Endodermal cell (in vitro differentiated cells): ENCODE data around the gene NEBL. TPM values are rescaled to one million over a fixed set of nuclear protein-coding genes. Genes with fewer than 3 reads are reported as not detected.

Source experiments
- DNase-seq: peaks from one replicate; pipeline ENCODE4 v3.0.0-alpha.2; 2017
- H3K27ac ChIP-seq: 2 replicates; pipeline ENCODE4 v1.5.1; 2013; ENCODE audit warnings: mild to moderate bottlenecking, low read depth, low read length, moderate library complexity
- H3K27me3 ChIP-seq: 2 replicates; pipeline ENCODE4 v1.6.1; 2013; ENCODE audit warnings: mild to moderate bottlenecking, low read length, moderate library complexity; ENCODE audit not compliant: insufficient read depth, control insufficient read depth, poor library complexity, severe bottlenecking
- H3K36me3 ChIP-seq: 2 replicates; pipeline ENCODE4 v1.7.0; 2013; ENCODE audit warnings: mild to moderate bottlenecking, low read length, moderate library complexity; ENCODE audit not compliant: control insufficient read depth, insufficient read depth
- H3K4me1 ChIP-seq: one replicate; pipeline ENCODE4 v1.7.0; 2013; ENCODE audit warnings: low read length; ENCODE audit not compliant: control insufficient read depth, insufficient read depth
- H3K4me3 ChIP-seq: 2 replicates; pipeline ENCODE4 v1.5.1; 2013; ENCODE audit warnings: mild to moderate bottlenecking, low read length, moderate library complexity
- H3K9ac ChIP-seq: 2 replicates; pipeline ENCODE4 v1.6.1; 2013; ENCODE audit warnings: mild to moderate bottlenecking, low read length, moderate library complexity; ENCODE audit not compliant: poor library complexity, severe bottlenecking; ENCODE audit errors: extremely low read depth
- H3K9me3 ChIP-seq: 2 replicates; pipeline ENCODE4 v1.6.1; 2013; ENCODE audit warnings: mild to moderate bottlenecking, low read length, moderate library complexity; ENCODE audit not compliant: control insufficient read depth
- H3K27ac Mint-ChIP-seq: 2 replicates; pipeline ENCODE4 v1.8.0; 2020; ENCODE audit warnings: mixed read lengths
- H3K27me3 Mint-ChIP-seq: 2 replicates; pipeline ENCODE4 v1.8.0; 2021; ENCODE audit warnings: mild to moderate bottlenecking, mixed read lengths; ENCODE audit not compliant: insufficient read depth
- H3K36me3 Mint-ChIP-seq: 2 replicates; pipeline ENCODE4 v1.8.0; 2020; ENCODE audit warnings: low read depth, mixed read lengths
- H3K4me1 Mint-ChIP-seq: 2 replicates; pipeline ENCODE4 v1.8.0; 2020; ENCODE audit warnings: mixed read lengths
- H3K4me3 Mint-ChIP-seq: 2 replicates; pipeline ENCODE4 v1.8.0; 2020; ENCODE audit warnings: mild to moderate bottlenecking, moderate library complexity, mixed read lengths
- H3K9me3 Mint-ChIP-seq: 2 replicates; pipeline ENCODE4 v1.8.0; 2020; ENCODE audit warnings: mild to moderate bottlenecking, mixed read lengths
- WGBS, 2 experiments: methylation state at CpG; one replicate each; pipeline versions ENCODE4 v1.1.5 to v1.1.7; 2013; ENCODE audit warnings: missing lambda C conversion rate in 2 of 2, mixed read lengths in 1 of 2; ENCODE audit not compliant: insufficient coverage in 1 of 2, insufficient read length in 1 of 2; 5-methylcytosine and 5-hydroxymethylcytosine counted together
- total RNA-seq, 2 donors: library from RNA; stranded (reverse); fragmentation: NEBNext Ultra II Directional in 1 of 2; extraction: Animal tissue kit (Norgen Biotek cat#: 25700) in 1 of 2; gene quantifications; 2 replicates in 1 of 2; 3 replicates in 1 of 2; pipeline ENCODE4 v1.2.1, GENCODE V29; 2021
- TF ChIP-seq, protein P1 (sequence below): fragments of 200-600 bp; sonication (generic); conservative IDR thresholded peaks from 2 replicates; pipeline ENCODE4 v1.5.0; 2021; ENCODE audit warnings: antibody characterized with exemption, mild to moderate bottlenecking

Gene NEBL
- total RNA-seq, 2 donors from 2014 or later, result 39.8 to 61.6 TPM

- DNase-seq, result no peak
- peaks cover 2% of the 10 kb centered on the region for H3K27me3 Mint-ChIP-seq
- H3K27ac Mint-ChIP-seq, result no peak overlapping the region
- Histone ChIP-seq H3K27me3 (no peaks in the 10 kb centered on the region), H3K27ac (no peak overlapping the region), H3K4me1 (peaks cover 8% of the 10 kb centered on the region), H3K4me3 (no peak overlapping the region), H3K36me3 (no peaks in the 10 kb centered on the region), H3K9ac (no peak overlapping the region), H3K9me3 (no peaks in the 10 kb centered on the region)
- H3K9me3 Mint-ChIP-seq, result no peaks in the 10 kb centered on the region
- TF ChIP-seq, protein P1, sequence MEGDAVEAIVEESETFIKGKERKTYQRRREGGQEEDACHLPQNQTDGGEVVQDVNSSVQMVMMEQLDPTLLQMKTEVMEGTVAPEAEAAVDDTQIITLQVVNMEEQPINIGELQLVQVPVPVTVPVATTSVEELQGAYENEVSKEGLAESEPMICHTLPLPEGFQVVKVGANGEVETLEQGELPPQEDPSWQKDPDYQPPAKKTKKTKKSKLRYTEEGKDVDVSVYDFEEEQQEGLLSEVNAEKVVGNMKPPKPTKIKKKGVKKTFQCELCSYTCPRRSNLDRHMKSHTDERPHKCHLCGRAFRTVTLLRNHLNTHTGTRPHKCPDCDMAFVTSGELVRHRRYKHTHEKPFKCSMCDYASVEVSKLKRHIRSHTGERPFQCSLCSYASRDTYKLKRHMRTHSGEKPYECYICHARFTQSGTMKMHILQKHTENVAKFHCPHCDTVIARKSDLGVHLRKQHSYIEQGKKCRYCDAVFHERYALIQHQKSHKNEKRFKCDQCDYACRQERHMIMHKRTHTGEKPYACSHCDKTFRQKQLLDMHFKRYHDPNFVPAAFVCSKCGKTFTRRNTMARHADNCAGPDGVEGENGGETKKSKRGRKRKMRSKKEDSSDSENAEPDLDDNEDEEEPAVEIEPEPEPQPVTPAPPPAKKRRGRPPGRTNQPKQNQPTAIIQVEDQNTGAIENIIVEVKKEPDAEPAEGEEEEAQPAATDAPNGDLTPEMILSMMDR, result no peak
- WGBS, 2 experiments, result 95 to 97% methylated on average over 3 to 4 of the region's 4 CpGs
- H3K4me1 Mint-ChIP-seq, result peaks cover 59% of the 10 kb centered on the region
- no peak overlapping the region for H3K4me3 Mint-ChIP-seq
- H3K36me3 Mint-ChIP-seq, result no peaks in the 10 kb centered on the region
Observed at GRCh38 chr10:20742737-20743541, 154.2 kb downstream of the NEBL start.

- 93 to 95% methylated on average over 5 to 6 of the region's 6 CpGs for WGBS, 2 experiments
- no peak overlapping the region for H3K4me3 ChIP-seq
- TF ChIP-seq, protein P1, result no peak
- no peak overlapping the region for H3K9ac ChIP-seq
- no peaks in the 10 kb centered on the region for H3K9me3 ChIP-seq
- no peak for DNase-seq
- Mint-ChIP-seq H3K27ac (no peak overlapping the region), H3K4me3 (no peak overlapping the region), H3K9me3 (no peaks in the 10 kb centered on the region), H3K36me3 (no peaks in the 10 kb centered on the region), H3K27me3 (peaks cover 2% of the 10 kb centered on the region), H3K4me1 (peaks cover 39% of the 10 kb centered on the region)
- peaks cover 4% of the 10 kb centered on the region for H3K4me1 ChIP-seq
- H3K27me3 ChIP-seq, result no peaks in the 10 kb centered on the region
- no peak overlapping the region for H3K27ac ChIP-seq
- H3K36me3 ChIP-seq, result no peaks in the 10 kb centered on the region
Observed at GRCh38 chr10:20740120-20740519, 157.0 kb downstream of the NEBL start.

- WGBS, 2 experiments, result 96 to 100% methylated on average over 5 to 6 of the region's 6 CpGs
- DNase-seq, result no peak
- Histone ChIP-seq H3K27ac (no peak overlapping the region), H3K9me3 (peaks cover 5% of the 10 kb centered on the region), H3K36me3 (no peaks in the 10 kb centered on the region), H3K27me3 (no peaks in the 10 kb centered on the region), H3K4me1 (no peaks in the 10 kb centered on the region), H3K4me3 (no peak overlapping the region), H3K9ac (no peak overlapping the region)
- TF ChIP-seq, protein P1, result no peak
- Mint-ChIP-seq H3K27me3 (peaks cover 2% of the 10 kb centered on the region), H3K27ac (no peak overlapping the region), H3K4me3 (no peak overlapping the region), H3K9me3 (peaks cover 7% of the 10 kb centered on the region), H3K4me1 (peaks cover 12% of the 10 kb centered on the region), H3K36me3 (no peaks in the 10 kb centered on the region)
Observed at GRCh38 chr10:20737107-20737506, 160.0 kb downstream of the NEBL start.
